GM21381 (cell line): ENCODE measurements around the gene TTC7B.

Source experiments
- ATAC-seq: cut with Tn5 transposase; IDR thresholded peaks from one replicate; pipeline ENCODE4 v1.9.1; 2021; ENCODE audit warnings: mild to moderate bottlenecking, moderate library complexity; ENCODE audit not compliant: unreplicated experiment

Gene TTC7B

DNA sequence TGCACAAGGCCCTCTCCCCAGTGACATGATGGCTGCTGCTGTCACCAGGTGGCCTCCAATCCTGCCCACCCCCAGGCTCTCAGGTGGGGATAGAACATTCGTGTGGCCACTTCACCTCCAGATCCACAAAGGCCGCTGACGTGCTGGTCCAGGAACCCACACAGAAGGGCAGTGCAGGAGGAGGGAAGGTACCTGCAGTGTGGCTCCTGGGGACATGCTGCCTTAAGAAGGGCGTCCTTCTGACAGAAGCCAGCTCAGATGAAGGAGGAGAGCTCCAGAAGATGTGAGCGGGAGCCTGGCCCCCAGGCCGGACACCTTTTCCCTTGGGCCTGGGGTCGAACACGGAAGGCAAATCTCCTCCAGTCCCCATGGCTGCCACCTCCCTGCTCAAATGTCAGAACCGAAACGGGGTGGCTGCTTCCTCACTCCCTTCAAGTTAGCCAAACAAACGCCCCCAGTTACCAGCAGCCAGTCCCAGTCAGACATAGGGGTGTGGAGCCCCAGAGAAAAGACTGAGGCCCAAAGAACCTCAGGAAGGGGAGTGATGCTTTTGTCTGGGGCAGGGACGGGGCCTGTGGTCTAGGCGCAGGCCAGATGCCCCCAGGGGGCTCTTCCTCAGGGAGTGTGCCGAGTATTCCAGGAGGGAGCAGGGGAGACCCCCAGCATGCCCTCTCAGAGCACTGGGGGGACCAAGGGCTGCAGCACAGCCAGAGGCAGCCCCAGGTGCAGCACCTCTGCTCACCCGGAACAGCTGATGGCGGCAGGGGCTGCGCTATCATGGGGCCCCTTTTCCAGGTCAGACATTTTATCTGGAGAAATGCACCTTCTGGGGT lies 263.5 kb downstream of the TTC7B start:
- no peak for ATAC-seq

GRCh38 chr14:90551733-90552464 lies 264.3 kb downstream of the TTC7B start:
- no peak for ATAC-seq

DNA sequence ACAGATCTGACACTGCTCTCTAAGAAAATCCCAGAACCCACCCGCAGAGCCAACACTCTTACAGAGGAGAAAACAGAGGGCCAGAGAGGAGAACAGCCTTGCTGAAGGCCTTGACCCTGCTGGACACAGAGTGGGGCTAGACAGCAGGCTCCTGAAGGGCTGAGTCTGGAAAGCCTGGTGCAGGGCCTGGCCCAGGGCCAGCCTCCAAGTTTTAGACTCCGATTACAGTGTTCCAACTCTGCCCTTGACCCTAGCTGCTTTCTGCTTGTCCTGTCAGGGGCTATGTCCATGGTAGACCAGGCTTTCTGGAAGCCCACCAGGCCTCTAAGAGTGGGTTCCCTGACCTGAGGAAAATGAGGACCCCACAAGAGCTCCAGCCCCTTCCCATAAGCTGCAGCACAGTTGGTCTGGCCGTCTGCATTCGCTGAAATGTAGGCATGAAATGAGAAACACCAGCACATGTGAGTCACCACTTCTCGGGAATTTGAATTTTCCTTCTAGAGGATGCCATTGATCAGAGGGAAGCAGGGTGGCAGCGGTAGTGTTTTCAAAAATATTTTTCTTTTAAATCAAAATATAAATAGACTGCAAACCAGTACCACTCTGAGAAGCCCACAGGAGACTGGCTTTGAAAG lies 265.0 kb downstream of the TTC7B start:
- ATAC-seq: no peak

GRCh38 chr14:90549794-90550641 lies 266.2 kb downstream of the TTC7B start:
- no peak for ATAC-seq

DNA sequence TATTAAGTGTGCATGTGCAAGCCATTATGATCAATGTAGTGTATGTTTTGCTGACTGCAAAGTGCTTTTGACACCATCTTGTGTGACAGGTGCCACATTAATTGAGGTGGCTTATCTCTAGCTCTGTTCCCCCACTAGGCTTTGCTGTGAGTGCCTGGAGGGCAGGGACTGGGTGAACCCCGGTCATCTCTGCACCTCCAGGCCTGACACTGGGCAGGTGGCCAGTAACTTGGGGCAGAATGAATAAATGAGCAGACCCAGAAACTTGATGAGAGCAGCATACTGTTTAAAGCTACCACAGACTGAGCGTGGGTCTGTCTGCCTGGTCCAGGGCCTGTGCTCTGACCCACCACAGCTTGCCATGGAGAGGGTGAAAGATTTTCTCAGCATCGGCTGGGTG lies 267.8 kb downstream of the TTC7B start:
- no peak for ATAC-seq

DNA sequence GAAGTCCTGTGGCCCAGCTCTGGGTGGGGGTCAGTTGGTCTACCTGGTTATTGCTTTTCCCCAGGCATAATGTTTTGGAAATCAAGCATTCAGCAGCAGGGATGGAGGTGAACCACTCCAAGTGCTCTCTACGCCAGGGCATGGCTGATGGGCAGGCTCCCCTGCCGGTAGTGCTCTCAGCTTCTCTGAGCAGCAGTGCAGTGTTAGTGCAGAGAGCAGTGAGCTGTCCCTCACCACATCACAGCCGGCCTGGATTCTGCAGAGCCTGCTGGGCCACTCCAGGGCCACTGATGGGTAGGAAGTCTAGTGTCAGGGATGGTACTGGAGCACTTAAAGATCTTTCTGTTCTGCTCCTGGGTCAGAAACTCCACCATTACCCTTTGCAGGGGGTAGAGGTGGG lies 268.3 kb downstream of the TTC7B start:
- ATAC-seq: no peak

- no peak for ATAC-seq
These were observed 269.0 kb downstream of the TTC7B start for GRCh38 chr14:90547250-90547649.

DNA sequence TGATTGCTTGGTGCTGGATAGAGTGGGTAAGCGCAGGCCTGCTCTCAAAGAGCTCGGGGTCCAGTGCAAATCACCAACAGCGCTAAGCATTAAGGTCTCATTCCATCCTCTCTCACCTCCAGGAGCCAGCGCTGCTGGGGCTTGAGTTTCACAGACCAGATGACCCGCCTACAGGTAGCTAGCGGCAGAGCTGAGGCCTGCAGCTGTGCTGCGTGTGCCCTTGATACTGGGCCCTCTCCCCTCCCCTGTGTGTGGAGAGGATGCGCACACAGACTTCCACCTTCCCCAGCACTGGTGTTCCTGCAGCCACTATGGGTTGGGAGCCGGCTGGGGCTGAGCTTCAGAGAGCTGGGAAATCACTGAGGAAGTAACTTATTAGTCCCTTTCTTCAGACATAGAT lies 269.5 kb downstream of the TTC7B start:
- no peak for ATAC-seq

GRCh38 chr14:90545966-90546751 lies 270.1 kb downstream of the TTC7B start:
- ATAC-seq: no peak

DNA sequence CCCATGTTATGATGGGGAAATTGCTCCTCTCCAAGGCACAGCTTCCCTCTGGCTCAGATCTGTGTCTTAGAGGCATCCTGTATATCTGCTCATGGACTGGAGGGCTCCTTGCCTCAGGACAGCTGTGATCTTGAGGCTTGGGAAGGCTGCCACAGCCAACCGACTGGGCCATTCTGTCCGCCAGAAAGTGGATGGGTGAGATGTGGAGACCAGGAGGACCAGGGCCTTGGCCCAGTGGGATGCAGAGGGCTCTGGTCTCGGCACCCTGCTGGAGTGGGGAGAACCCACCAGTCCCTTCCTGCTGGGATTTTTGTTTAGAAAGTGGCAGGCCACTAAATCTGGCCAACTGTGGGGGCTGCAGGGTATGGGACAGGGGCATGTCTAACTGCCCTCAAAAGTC lies 270.8 kb downstream of the TTC7B start:
- no peak for ATAC-seq

GRCh38 chr14:90544971-90545370 lies 271.3 kb downstream of the TTC7B start:
- ATAC-seq: no peak

DNA sequence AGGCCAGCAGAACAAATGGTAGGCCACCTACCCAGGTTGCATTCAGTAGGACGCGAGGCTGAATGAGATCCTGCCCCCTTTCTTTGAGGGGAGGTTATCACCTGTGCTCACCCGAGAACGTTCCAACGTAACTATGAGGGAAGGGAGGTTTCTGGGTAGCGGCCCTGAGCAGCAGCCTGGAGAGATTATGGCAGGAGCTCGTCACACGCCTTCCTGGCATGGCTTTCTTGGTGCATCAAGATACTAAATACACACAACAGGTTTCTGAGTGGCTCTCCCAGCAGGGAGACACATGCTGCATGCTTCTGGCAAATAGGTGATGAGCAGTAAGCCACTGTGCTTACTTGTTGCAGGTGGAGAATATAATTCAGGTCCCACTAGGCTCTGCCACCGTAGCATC lies 271.7 kb downstream of the TTC7B start:
- no peak for ATAC-seq

GRCh38 chr14:90543876-90544275 lies 272.4 kb downstream of the TTC7B start:
- no peak for ATAC-seq

- ATAC-seq: no peak
These were observed 275.1 kb downstream of the TTC7B start for GRCh38 chr14:90541076-90541634.

GRCh38 chr14:90540437-90540836 lies 275.8 kb downstream of the TTC7B start:
- ATAC-seq: no peak

DNA sequence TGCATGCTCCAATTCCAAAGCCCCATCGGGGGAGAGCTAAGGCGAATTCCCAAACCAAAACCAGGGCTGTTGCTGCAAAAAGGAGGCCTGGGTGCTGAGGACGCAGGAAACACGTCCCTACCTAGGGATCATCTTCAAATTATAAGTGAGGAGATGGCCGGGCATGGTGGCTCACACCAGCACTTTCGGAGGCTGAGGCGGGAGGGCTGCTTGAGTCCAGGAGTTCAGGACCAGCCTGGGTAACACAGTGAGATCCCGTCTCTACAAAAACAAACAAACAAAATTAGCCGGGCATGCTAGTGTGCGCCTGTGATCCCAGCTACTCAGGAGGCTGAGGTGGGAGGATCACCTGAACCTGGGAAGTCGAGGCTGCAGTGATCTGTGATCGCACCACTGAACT lies 276.2 kb downstream of the TTC7B start:
- ATAC-seq: no peak

GRCh38 chr14:90539496-90539775 lies 276.8 kb downstream of the TTC7B start:
- no peak for ATAC-seq

DNA sequence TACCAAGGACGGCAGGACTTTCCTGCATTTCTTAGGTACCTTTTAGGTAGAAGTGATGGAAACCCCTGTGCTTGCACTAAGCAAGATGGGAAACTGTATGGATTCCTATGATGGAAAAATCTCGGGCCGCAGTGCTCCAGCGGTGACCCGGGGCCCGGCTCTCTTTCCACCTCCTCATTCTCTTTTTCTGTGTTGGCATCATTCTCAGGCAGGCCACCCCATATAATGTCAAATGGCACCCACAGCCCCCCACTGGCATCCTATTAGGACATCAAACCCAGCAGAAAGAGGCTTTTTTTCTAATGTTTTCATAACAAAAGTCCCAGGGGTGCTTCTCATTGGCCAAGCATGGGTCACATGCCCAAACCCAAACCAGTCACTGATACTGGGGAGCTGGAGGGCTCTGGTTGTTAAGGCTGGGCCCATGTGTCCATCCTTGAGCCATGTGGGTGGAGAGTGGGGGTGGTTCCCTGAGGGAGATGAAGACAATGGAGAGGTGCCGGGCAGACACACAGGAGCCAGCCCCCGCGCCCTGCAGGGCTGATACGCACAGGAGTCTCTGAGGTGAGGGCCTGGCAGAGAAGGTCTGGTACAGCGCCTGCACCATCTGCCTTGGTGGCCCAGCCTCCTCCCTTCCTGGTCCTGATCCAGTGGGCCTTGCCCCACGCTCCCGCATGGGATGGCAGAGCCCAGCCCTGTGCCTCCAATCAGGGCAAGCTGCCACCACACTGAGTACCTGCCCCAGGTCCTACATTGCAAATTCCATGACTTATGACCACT lies 277.3 kb downstream of the TTC7B start:
- ATAC-seq: no peak

- ATAC-seq: no peak
These were observed 278.1 kb downstream of the TTC7B start for GRCh38 chr14:90538095-90538494.
